Neuronal stem cell (in vitro differentiated cells): ENCODE measurements around the gene MAP1B.

Source experiments
- DNase-seq: peaks from one replicate; pipeline ENCODE4 v3.0.0-alpha.2; 2013; ENCODE audit warnings: low spot score
- H2AFZ ChIP-seq: one replicate; pipeline ENCODE4 v1.6.1; 2013; ENCODE audit warnings: mild to moderate bottlenecking, low read length, inconsistent platforms
- H2AK5ac ChIP-seq: 2 replicates; pipeline ENCODE4 v1.6.1; 2013; ENCODE audit warnings: low read depth, mild to moderate bottlenecking, inconsistent platforms, low read length, moderate library complexity, mixed read lengths
- H2BK120ac ChIP-seq: 2 replicates; pipeline ENCODE4 v1.6.1; 2013; ENCODE audit warnings: low read depth, mild to moderate bottlenecking, inconsistent platforms, low read length, moderate library complexity, mixed read lengths
- H2BK12ac ChIP-seq: one replicate; pipeline ENCODE4 v1.6.1; 2013; ENCODE audit warnings: low read length, inconsistent platforms
- H2BK15ac ChIP-seq: 2 replicates; pipeline ENCODE4 v1.6.1; 2013; ENCODE audit warnings: mild to moderate bottlenecking, low read length, inconsistent platforms, mixed read lengths
- H2BK5ac ChIP-seq: one replicate; pipeline ENCODE4 v1.6.1; 2013; ENCODE audit warnings: inconsistent platforms, mild to moderate bottlenecking, low read length, moderate library complexity
- H3K14ac ChIP-seq: one replicate; pipeline ENCODE4 v1.6.1; 2013; ENCODE audit warnings: low read length, inconsistent platforms
- H3K18ac ChIP-seq: 2 replicates; pipeline ENCODE4 v1.6.1; 2013; ENCODE audit warnings: low read length, inconsistent platforms
- H3K23ac ChIP-seq: 2 replicates; pipeline ENCODE4 v1.6.1; 2013; ENCODE audit warnings: low read depth, mild to moderate bottlenecking, mixed read lengths, low read length, inconsistent platforms; ENCODE audit not compliant: poor library complexity
- H3K27ac ChIP-seq: replicated peaks from 3 replicates; pipeline ENCODE4 v1.5.1; 2013; ENCODE audit warnings: low read length, inconsistent platforms
- H3K27me3 ChIP-seq, 3 experiments: 2 replicates each; pipeline ENCODE4 v1.6.1; 2013; ENCODE audit warnings: low read length in 3 of 3, mild to moderate bottlenecking in 2 of 3, inconsistent platforms in 1 of 3, low read depth in 1 of 3, mixed read lengths in 1 of 3, moderate library complexity in 1 of 3; ENCODE audit not compliant: control insufficient read depth in 3 of 3, insufficient read depth in 3 of 3
- H3K36me3 ChIP-seq, 2 donors: replicated peaks in 1 of 2; 2 replicates each; pipeline ENCODE4 v1.6.1; 2013; ENCODE audit warnings: low read length in 2 of 2; ENCODE audit not compliant: control insufficient read depth in 2 of 2, insufficient read depth in 2 of 2
- H3K4ac ChIP-seq: 2 replicates; pipeline ENCODE4 v1.6.1; 2013; ENCODE audit warnings: inconsistent platforms, mild to moderate bottlenecking, low read length, moderate library complexity
- H3K4me1 ChIP-seq, 2 donors: 1 replicate in 1 of 2; 2 replicates in 1 of 2; pipeline ENCODE4 v1.6.1; 2013; ENCODE audit warnings: low read length in 2 of 2, low read depth in 1 of 2; ENCODE audit not compliant: control insufficient read depth in 2 of 2, insufficient read depth in 1 of 2
- H3K4me2 ChIP-seq: one replicate; pipeline ENCODE4 v1.6.1; 2013; ENCODE audit warnings: mild to moderate bottlenecking, low read length, inconsistent platforms; ENCODE audit not compliant: insufficient read depth, poor library complexity, severe bottlenecking
- H3K4me3 ChIP-seq, 2 donors: 2 replicates each; pipeline ENCODE4 v1.5.1; 2013; ENCODE audit warnings: low read length in 2 of 2, mild to moderate bottlenecking in 2 of 2, inconsistent platforms in 1 of 2, moderate library complexity in 1 of 2
- H3K79me1 ChIP-seq: one replicate; pipeline ENCODE4 v1.6.1; 2013; ENCODE audit warnings: low read depth, mild to moderate bottlenecking, inconsistent platforms, low read length, moderate library complexity
- H3K9ac ChIP-seq: one replicate; pipeline ENCODE4 v1.6.1; 2013; ENCODE audit warnings: mild to moderate bottlenecking, low read depth, low read length, inconsistent platforms; ENCODE audit not compliant: poor library complexity
- H3K9me3 ChIP-seq, 2 donors: replicated peaks in 1 of 2; 2 replicates each; pipeline versions ENCODE3 to v1.6.1; 2013; ENCODE audit warnings: low read length in 2 of 2, mild to moderate bottlenecking in 2 of 2, inconsistent platforms in 1 of 2, low read depth in 1 of 2, mixed read lengths in 1 of 2, moderate library complexity in 1 of 2; ENCODE audit not compliant: control insufficient read depth in 2 of 2, insufficient read depth in 1 of 2
- H4K8ac ChIP-seq: one replicate; pipeline ENCODE4 v1.6.1; 2013; ENCODE audit warnings: low read depth, mild to moderate bottlenecking, inconsistent platforms, low read length, moderate library complexity
- H4K91ac ChIP-seq: one replicate; pipeline ENCODE4 v1.6.1; 2013; ENCODE audit warnings: low read length, low read depth, mild to moderate bottlenecking, inconsistent platforms; ENCODE audit not compliant: poor library complexity
- WGBS, 2 donors: extraction: QIAGEN DNeasy Blood & Tissue Kit; methylation state at CpG; one replicate each; pipeline ENCODE4 v1.1.7; 2013; ENCODE audit warnings: missing lambda C conversion rate in 2 of 2, mixed read lengths in 1 of 2; ENCODE audit not compliant: insufficient read length in 2 of 2, insufficient replicate concordance in 1 of 2; ENCODE audit errors: extremely low coverage in 2 of 2; 5-methylcytosine and 5-hydroxymethylcytosine counted together

Gene MAP1B

DNA sequence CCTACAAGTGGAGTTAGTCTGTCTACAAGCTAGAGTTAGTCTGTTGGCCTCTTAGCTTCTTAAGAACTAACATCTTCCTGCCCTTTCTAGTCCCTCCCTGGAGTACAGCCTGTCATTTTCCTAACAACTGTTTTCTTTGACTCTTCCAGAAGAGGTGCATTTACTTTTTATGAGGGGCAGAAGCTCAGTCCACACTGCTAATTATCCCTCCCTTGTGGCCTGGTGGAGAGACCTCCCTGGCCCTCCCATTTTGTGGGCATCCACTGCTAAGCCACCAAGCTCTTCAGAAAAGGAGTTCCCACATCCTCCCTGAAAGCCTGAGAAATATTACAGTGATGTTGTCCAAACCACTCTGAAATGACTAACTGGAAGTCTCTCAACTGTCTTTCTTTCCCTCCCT, 8.0 kb downstream of the MAP1B start:
- Histone ChIP-seq H2BK120ac (no peak overlapping the region), H3K4me1 (peaks cover 13 to 32% of the 10 kb centered on the region in 2 donors), H3K27me3 (no peaks in the 10 kb centered on the region), H3K4ac (no peak overlapping the region), H4K91ac (no peak overlapping the region), H4K8ac (no peak overlapping the region), H3K23ac (no peak overlapping the region), H3K79me1 (peaks cover 7% of the 10 kb centered on the region), H3K4me2 (no peak overlapping the region), H3K9me3 (peaks cover 3 to 20% of the 10 kb centered on the region in 2 donors), H3K14ac (no peak overlapping the region), H3K4me3 (no peak overlapping the region), H2BK5ac (no peak overlapping the region), H2AK5ac (no peak overlapping the region), H3K27ac (no peak overlapping the region), H3K18ac (no peak overlapping the region), H3K9ac (no peak overlapping the region), H2AFZ (no peak overlapping the region), H3K36me3 (peaks cover 23 to 99% of the 10 kb centered on the region in 2 donors), H2BK15ac (no peak overlapping the region), H2BK12ac (no peak overlapping the region)
- DNase-seq = no peak

- Histone ChIP-seq H3K79me1 (peaks cover 5% of the 10 kb centered on the region), H2AK5ac (no peak overlapping the region), H3K4ac (no peak overlapping the region), H3K18ac (no peak overlapping the region), H3K9me3 (peaks cover 3 to 20% of the 10 kb centered on the region in 2 donors), H3K4me2 (no peak overlapping the region), H2BK5ac (no peak overlapping the region), H4K91ac (no peak overlapping the region), H3K27me3 (no peaks in the 10 kb centered on the region), H4K8ac (no peak overlapping the region), H2BK12ac (no peak overlapping the region), H3K14ac (no peak overlapping the region), H3K4me1 (peaks cover 17 to 28% of the 10 kb centered on the region in 2 donors), H3K9ac (no peak overlapping the region), H2BK15ac (no peak overlapping the region), H3K27ac (no peak overlapping the region), H2AFZ (no peak overlapping the region), H3K4me3 (no peak overlapping the region), H2BK120ac (no peak overlapping the region), H3K23ac (no peak overlapping the region), H3K36me3 (peaks cover 22 to 84% of the 10 kb centered on the region in 2 donors)
- no peak for DNase-seq
Measured at GRCh38 chr5:72117307-72117706, 10.0 kb downstream of the MAP1B start.

- H3K9me3 ChIP-seq = peaks cover 3 to 20% of the 10 kb centered on the region in 2 donors
- no peak overlapping the region for H3K27ac ChIP-seq
- no peaks in the 10 kb centered on the region for H3K79me1 ChIP-seq
- no peak overlapping the region for H3K4ac ChIP-seq
- no peak overlapping the region for H3K4me3 ChIP-seq
- H2BK120ac ChIP-seq = no peak overlapping the region
- H3K4me2 ChIP-seq = no peak overlapping the region
- DNase-seq = no peak
- no peak overlapping the region for H3K18ac ChIP-seq
- no peak overlapping the region for H3K23ac ChIP-seq
- no peak overlapping the region for H2BK5ac ChIP-seq
- no peak overlapping the region for H3K9ac ChIP-seq
- no peak overlapping the region for H2AFZ ChIP-seq
- H3K36me3 ChIP-seq = peaks cover 12 to 77% of the 10 kb centered on the region in 2 donors
- no peak overlapping the region for H2BK12ac ChIP-seq
- H2AK5ac ChIP-seq = no peak overlapping the region
- H2BK15ac ChIP-seq = no peak overlapping the region
- WGBS, 2 donors = no CpG with 5 or more reads among the region's 12 CpGs
- H3K27me3 ChIP-seq = no peaks in the 10 kb centered on the region
- H3K14ac ChIP-seq = no peak overlapping the region
- no peak overlapping the region for H4K8ac ChIP-seq
- H4K91ac ChIP-seq = no peak overlapping the region
- peaks cover 26 to 49% of the 10 kb centered on the region in 2 donors for H3K4me1 ChIP-seq
Measured at GRCh38 chr5:72121052-72121779, 13.9 kb downstream of the MAP1B start.

DNA sequence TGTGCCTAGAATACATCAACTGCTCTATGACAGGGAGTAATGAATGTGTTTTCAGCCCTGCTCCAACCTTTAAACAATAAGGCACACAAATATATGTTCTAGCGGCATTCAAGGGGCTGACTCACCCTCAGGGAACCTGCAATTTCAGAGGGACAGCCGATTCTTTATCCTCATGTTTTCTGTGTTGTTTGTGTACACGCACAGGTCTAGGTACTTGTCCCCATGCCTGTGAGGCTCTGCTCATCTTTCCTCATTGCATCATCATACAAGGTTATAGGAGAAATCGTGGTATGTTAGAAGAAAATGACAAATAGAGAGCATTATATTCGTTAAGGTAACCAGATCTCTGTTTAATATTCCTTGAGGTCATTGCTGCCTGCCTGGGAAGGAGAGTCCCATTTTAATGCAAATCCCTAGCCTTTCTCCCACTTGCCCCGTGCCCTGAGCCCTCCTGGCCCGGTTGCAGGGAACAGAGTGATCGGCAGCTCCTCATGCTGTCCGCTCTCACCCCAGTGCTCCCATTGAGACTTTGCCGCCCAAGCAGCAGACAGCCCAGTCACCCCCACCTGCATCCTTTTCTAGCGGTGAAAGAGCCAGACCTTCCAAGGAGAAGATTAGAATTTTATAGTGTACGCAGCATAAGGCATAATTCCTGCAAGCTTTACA, 14.6 kb downstream of the MAP1B start:
- H3K18ac ChIP-seq = peak overlapping the region; percentile 1
- no peak overlapping the region for H3K14ac ChIP-seq
- no peak overlapping the region for H3K27ac ChIP-seq
- H3K36me3 ChIP-seq = peaks cover 10 to 77% of the 10 kb centered on the region in 2 donors
- no peak overlapping the region for H2BK12ac ChIP-seq
- peaks cover 26 to 49% of the 10 kb centered on the region in 2 donors for H3K4me1 ChIP-seq
- peak overlapping the region in 1 of 2 donors; percentile 11 for H3K4me3 ChIP-seq
- H2AFZ ChIP-seq = no peak overlapping the region
- H2AK5ac ChIP-seq = no peak overlapping the region
- H3K9ac ChIP-seq = no peak overlapping the region
- no peak overlapping the region for H2BK120ac ChIP-seq
- WGBS, 2 donors = no CpG with 5 or more reads among the region's 12 CpGs
- no peak overlapping the region for H2BK15ac ChIP-seq
- H4K91ac ChIP-seq = no peak overlapping the region
- no peak overlapping the region for H3K4me2 ChIP-seq
- DNase-seq = no peak
- peaks cover 1% of the 10 kb centered on the region for H3K79me1 ChIP-seq
- H3K4ac ChIP-seq = no peak overlapping the region
- H3K9me3 ChIP-seq = peaks cover 3 to 20% of the 10 kb centered on the region in 2 donors
- H4K8ac ChIP-seq = no peak overlapping the region
- no peaks in the 10 kb centered on the region for H3K27me3 ChIP-seq
- H3K23ac ChIP-seq = no peak overlapping the region
- H2BK5ac ChIP-seq = no peak overlapping the region
